MCF 10A (cell line): Measurements from ENCODE around the gene ALPP. TPM values are rescaled to one million over a fixed set of nuclear protein-coding genes. Genes with fewer than 3 reads are reported as not detected.
"Not testable (repeated sequence)": the region's sequence is repeated elsewhere in the genome, so short reads cannot be mapped to it uniquely, and the experiment has no call there.

Experiments used
- BruUV-seq: library from RNA; stranded (reverse); fragments of 400-500 nt; replicated peaks from 2 replicates; lab custom pipeline; 2021; lab: Mats Ljungman, UMichigan
- CTCF ChIA-PET: fragments of 300-600 bp; sonication (Branson Sonifier 250); formaldehyde crosslinking; extraction: SDS; loops from one replicate; lab custom pipeline; 2021; ENCODE audit warnings: antibody characterized with exemption, inconsistent platforms; lab: Yijun Ruan, JAX
- POLR2A ChIA-PET: fragments of 300-600, 350-650 bp; sonication (Branson Sonifier 250); formaldehyde crosslinking; extraction: SDS; loops from one replicate; lab custom pipeline; 2020; ENCODE audit warnings: antibody characterized with exemption, inconsistent platforms; lab: Yijun Ruan, JAX
- DNase-seq: peaks from one replicate; pipeline ENCODE4 v3.0.0-alpha.2; 2018; ENCODE audit not compliant: unreplicated experiment
- H3K27ac Mint-ChIP-seq: one replicate; pipeline ENCODE4 v1.8.0; 2022; ENCODE audit warnings: mild to moderate bottlenecking, low read depth, mixed read lengths; ENCODE audit not compliant: unreplicated experiment
- H3K27me3 Mint-ChIP-seq: one replicate; pipeline ENCODE4 v1.8.0; 2022; ENCODE audit warnings: mixed read lengths; ENCODE audit not compliant: insufficient read depth, unreplicated experiment
- H3K36me3 Mint-ChIP-seq: one replicate; pipeline ENCODE4 v1.8.0; 2022; ENCODE audit warnings: mild to moderate bottlenecking, moderate library complexity, mixed read lengths; ENCODE audit not compliant: insufficient read depth, unreplicated experiment
- H3K4me1 Mint-ChIP-seq: one replicate; pipeline ENCODE4 v1.8.0; 2022; ENCODE audit warnings: mixed read lengths; ENCODE audit not compliant: insufficient read depth, unreplicated experiment
- H3K4me3 Mint-ChIP-seq: one replicate; pipeline ENCODE4 v1.8.0; 2022; ENCODE audit warnings: mild to moderate bottlenecking, moderate library complexity, mixed read lengths; ENCODE audit not compliant: unreplicated experiment
- H3K9me3 Mint-ChIP-seq: one replicate; pipeline ENCODE4 v1.8.0; 2022; ENCODE audit warnings: mixed read lengths; ENCODE audit not compliant: unreplicated experiment
- CTCF ChIP-seq: fragments of 200-600 bp; IDR thresholded peaks from one replicate; pipeline ENCODE4 v1.8.0; 2022; ENCODE audit warnings: antibody characterized with exemption, mild to moderate bottlenecking; ENCODE audit not compliant: unreplicated experiment
- intact Hi-C: fragments of 100-400 bp; cut with micrococcal nuclease; formaldehyde crosslinking; loops from 2 replicates; pipeline ENCODE4 v1.14.1; 2022
- total RNA-seq: library from RNA; stranded (reverse); gene quantifications from 2 replicates; pipeline ENCODE4 v1.2.3, GENCODE V29; 2022

ALPP gene
- total RNA-seq, 1 experiment from 2014 or later: 0.35 TPM

DNA sequence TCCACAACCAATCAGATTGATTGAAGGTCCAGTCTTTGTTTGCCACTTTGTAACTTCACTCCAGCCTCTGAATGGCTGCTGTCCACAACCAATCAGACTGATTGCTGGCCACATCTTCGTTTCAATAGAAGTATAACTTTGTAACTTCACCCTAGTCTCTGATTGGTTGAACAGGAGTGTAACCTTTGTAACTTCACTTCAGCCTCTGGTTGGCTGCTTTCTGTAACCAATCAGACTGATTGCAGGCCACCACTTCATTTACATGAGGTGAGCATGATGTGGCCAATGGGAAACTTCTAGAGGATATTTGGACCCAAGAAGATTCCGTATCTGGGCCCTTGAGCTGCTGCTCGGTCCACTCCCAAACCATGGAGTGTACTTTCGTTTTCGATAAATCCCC is 16.9 kb upstream of the ALPP start:
- no peaks in the 10 kb centered on the region for H3K4me1 Mint-ChIP-seq
- ChIA-PET POLR2A (no interaction called here), CTCF (interaction anchor here (1.0 kb wide), 1 partner anchor 12 kb away, joined by 3 read pairs; no protein-coding TSS in a partner anchor)
- H3K9me3 Mint-ChIP-seq: no peaks in the 10 kb centered on the region
- no peaks in the 10 kb centered on the region for H3K36me3 Mint-ChIP-seq
- H3K27me3 Mint-ChIP-seq: peaks cover 14% of the 10 kb centered on the region
- DNase-seq: peak; percentile 40
- no peak overlapping the region for H3K27ac Mint-ChIP-seq
- no peak for TF ChIP-seq CTCF
- intact Hi-C loops: no loop called here
- no TSS peak for BruUV-seq
- H3K4me3 Mint-ChIP-seq: no peak overlapping the region

GRCh38 chr2:232362174-232362900 is 16.2 kb upstream of the ALPP start:
- no peak for TF ChIP-seq CTCF
- no peak for DNase-seq
- H3K4me3 Mint-ChIP-seq: no peak overlapping the region
- H3K27me3 Mint-ChIP-seq: peaks cover 11% of the 10 kb centered on the region
- H3K9me3 Mint-ChIP-seq: no peaks in the 10 kb centered on the region
- no TSS peak for BruUV-seq
- POLR2A ChIA-PET: no interaction called here
- no peaks in the 10 kb centered on the region for H3K4me1 Mint-ChIP-seq
- CTCF ChIA-PET: interaction anchor here (0.7 to 1.0 kb wide), 2 partner anchors 11 to 240 kb away, joined by 3 read pairs; no protein-coding TSS in a partner anchor
- no peaks in the 10 kb centered on the region for H3K36me3 Mint-ChIP-seq
- H3K27ac Mint-ChIP-seq: no peak overlapping the region
- intact Hi-C loops: no loop called here

- BruUV-seq, H3K4me3 Mint-ChIP-seq, H3K27ac Mint-ChIP-seq, DNase-seq, H3K9me3 Mint-ChIP-seq, H3K4me1 Mint-ChIP-seq, intact Hi-C loops, H3K36me3 Mint-ChIP-seq, H3K27me3 Mint-ChIP-seq: not testable (repeated sequence)
- CTCF ChIA-PET: interaction anchor here (0.6 to 1.5 kb wide), 3 partner anchors 29 to 239 kb away, joined by 3 to 4 read pairs (median 3); no protein-coding TSS in a partner anchor
- POLR2A ChIA-PET: interaction anchor here (0.6 kb wide), 1 partner anchor 123 kb away, joined by 3 read pairs; no protein-coding TSS in a partner anchor
Measured at GRCh38 chr2:232363064-232363783, 15.3 kb upstream of the ALPP start.

DNA sequence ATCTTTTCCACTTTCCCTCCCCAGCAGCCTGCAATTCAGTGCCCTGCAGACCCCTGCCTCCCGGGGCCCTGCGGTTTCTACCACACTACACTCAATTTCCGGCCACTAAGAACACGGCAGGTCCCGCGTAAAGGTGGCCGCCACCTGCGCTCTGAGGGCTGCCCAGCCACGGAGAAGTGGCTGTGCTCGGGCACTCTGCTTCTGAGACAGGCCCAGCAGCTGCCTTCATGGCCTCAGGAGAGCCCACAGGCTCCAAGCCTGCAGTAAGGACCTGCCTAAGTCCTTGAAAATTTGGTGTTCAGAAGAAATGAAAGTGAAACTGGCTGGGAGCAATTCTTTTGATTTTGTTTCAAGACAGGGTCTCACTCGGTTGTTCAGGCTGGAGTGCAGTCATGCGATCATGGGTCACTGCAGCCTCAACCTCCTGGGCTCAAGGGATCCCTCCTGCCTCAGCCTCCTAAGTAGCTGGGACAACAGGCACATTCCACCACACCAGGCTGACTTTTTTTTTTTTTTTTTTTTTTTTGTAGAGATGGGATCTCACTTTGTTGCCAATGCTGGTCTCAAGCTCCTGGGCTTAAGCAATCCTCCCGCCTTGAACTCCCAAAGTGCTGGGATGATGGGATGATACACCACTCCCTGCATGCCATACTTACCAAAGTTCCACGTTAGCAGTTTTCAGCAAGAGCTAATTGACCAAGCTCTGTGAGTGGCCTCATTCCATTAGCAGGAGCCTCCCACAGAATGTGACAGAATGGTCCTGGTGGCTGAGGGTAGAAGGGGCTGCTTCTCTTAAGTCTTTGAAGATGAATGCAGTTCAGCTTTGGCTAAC is 14.6 kb upstream of the ALPP start:
- CTCF ChIA-PET: interaction anchor here (0.6 to 1.5 kb wide), 4 partner anchors 30 to 224 kb away, joined by 3 to 4 read pairs (median 3); no protein-coding TSS in a partner anchor
- no peak for TF ChIP-seq CTCF
- Mint-ChIP-seq H3K27me3 (no peaks in the 10 kb centered on the region), H3K4me1 (no peaks in the 10 kb centered on the region), H3K27ac (no peak overlapping the region), H3K9me3 (no peaks in the 10 kb centered on the region), H3K36me3 (no peaks in the 10 kb centered on the region), H3K4me3 (no peak overlapping the region)
- DNase-seq: no peak
- intact Hi-C loops: no loop called here
- POLR2A ChIA-PET: no interaction called here
- BruUV-seq: no TSS peak

DNA sequence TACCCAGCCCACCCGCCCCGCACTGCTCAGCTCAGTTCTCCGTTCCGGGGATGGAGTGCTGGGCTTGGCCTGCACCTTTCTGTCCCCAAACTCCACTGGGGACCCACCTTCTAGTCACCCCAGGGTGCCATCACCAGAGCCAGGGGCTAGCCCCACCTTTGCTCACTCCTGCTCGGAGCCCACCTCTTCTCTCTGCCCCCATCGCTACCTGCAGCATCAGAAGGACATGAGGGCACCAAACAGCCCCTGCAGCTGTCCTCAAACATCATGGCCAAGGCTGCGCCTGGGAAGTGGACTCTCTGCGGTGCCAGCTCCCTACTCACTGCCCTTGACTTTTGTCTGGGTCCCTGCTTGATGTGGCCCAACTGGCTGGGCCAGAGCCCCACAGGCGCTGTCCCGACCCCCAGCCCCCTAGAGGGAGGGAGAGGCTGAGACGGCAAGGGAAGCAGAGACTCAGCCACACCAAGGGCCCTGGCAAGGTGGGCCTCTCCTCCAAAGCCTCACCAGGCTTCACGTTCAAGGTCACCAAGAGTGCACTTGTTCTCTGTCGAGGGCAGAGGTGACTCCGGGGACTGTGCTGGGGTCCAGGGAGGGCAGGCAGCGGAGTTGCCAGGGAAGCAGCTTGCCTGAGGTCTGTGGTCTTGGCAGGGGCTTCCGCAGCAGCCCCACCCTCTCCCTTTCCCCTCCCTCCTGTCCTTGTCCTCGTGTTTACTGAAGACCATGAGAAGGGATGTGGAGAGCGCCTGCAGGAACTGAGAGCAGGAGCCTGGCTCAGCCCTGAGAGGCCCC is 13.6 kb upstream of the ALPP start:
- H3K27me3 Mint-ChIP-seq, H3K9me3 Mint-ChIP-seq, POLR2A ChIA-PET, H3K27ac Mint-ChIP-seq, BruUV-seq, DNase-seq, H3K4me3 Mint-ChIP-seq, H3K36me3 Mint-ChIP-seq, H3K4me1 Mint-ChIP-seq: not testable (repeated sequence)
- intact Hi-C loops: loop anchor here (1.0 kb wide), 1 partner anchor 459 kb away; no protein-coding TSS in a partner anchor
- CTCF ChIA-PET: interaction anchor here (0.7 to 1.5 kb wide), 2 partner anchors 31 to 38 kb away, joined by 3 to 4 read pairs; no protein-coding TSS in a partner anchor
